GM18861 (cell line): Measurements from ENCODE around the gene THSD7B.

Experiments
- ATAC-seq: cut with Tn5 transposase; IDR thresholded peaks from one replicate; pipeline ENCODE4 v1.9.1; 2021; ENCODE audit not compliant: unreplicated experiment

The THSD7B gene

DNA sequence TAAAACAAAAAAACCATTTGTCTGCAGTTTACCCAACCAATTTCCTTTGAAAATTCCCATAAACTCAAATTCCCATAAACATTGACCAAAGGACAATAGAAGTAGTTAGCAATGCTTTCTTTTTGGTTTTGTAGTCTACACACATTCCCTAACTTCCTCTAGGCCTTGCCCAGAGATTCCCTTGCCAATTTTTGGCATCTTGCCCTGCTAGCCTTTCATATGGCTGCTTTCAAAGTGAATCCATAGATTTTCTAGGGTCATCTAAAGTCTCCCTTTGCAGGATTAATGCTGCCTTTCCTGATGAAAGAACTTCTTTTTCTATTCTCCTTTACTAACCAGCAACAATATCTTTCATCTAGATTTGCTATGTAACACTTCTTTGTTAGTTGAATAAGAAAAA, 33.4 kb downstream of the THSD7B start:
- no peak for ATAC-seq

DNA sequence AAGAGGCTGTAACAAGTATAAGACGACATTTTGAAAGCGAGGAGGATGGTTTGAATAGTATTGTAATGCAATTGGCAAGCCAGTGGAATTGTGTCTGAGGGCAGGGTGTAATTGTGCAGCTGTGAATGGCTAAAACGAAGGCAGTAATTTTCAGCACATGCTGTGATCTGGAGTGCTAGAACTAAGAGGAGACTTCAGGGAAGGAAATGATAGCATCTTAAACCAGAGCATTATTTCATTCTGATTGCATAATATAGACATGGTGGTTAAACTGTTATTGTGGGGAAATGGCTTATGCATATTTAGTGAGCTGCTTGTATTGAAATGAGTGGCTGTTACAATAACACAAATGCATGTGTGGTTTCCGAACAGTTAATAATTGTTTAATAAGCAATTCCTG, 36.3 kb downstream of the THSD7B start:
- ATAC-seq: no peak

DNA sequence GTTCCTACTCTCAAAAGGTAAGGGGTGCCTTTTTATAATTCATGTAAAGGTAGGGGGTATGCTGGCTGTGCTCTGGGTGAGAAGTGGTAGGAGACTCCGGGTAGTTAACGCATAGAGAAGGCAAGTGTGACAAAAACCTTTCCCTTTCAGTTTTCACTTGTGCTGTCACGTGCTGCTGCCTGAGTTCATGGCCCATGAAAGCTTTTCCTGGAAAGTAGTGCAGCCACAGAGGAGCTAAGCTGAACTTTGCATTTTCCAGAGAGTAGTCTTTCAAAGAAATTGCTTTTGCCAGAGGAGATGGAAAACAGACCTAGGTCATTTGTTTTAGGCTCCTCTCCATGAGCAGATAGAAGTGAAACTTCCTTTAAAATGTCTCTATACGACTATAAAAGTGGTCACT, 44.7 kb downstream of the THSD7B start:
- ATAC-seq: no peak

DNA sequence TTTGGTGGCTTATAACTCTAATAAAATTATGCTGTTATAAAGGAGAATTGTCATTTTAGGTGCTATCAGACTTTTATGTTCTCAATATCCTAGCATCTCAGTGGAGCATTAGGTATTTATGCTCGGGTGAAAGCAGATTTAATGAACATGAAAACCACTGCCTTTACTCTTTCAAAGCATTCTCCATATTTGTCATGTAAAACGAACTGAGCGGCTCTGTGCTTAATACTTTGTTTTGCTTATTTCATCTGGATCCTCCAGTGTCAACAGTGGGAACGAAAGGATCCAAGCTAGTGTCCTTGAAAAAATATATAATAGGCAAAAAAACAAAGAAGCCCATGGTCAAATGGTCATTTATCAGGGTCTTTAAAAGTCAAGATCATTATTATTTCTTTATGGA, 53.5 kb downstream of the THSD7B start:
- ATAC-seq: no peak

DNA sequence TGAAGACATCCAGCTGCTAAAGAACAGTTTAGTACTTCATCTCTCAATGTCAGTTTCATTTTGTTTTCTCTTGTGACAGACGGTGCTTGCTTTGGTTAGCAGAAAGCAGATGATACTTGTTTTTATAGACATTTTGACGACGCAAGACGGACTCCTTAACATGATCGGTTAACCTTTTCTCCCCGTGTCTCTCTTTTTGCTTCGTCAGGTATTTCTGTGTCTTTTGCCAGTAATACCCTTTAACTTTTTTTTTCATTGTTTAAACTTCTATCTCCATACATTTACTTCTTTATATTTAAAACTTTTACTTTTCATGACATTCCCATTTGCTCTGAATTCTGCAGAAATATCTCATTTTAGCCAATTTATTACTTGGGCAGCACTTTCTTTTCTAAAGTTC, 57.9 kb downstream of the THSD7B start:
- ATAC-seq: no peak

DNA sequence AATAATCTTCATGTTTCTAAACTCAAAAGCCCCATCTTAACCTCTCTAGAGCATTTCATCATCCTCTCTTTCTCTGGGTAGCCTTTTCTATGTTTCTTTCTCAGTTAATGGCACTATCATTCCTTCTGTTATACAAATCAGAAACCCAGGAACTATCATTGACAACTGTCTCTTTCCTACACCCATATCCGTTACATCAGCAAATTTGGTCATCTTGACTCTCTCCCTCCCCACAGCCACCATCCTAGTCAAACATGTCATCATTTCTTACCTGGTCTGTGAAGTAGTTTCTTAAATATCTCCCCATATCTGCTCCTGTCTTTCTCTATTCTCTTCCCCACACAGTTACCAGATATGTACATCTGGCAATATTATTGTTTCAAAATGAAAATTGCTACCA, 62.8 kb downstream of the THSD7B start:
- no peak for ATAC-seq

DNA sequence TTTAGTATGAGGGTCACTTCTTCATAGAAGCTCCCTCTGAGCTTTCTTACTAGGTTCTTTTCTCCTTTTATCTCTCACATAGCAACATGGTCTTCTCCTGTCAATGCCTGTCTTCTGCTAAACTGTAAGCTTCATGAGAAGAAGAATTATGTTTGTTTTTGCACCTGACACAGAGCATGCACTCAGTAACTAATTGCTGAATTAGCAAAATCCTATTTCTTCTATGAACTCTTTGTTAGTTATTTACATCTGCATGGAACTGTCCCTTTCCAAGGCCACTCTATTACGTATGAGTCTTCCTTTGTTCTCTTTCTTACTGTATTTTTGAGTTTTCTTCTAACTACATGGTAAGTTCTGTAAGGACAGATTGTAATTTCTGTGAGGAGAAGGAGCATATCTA, 63.4 kb downstream of the THSD7B start:
- ATAC-seq: no peak

DNA sequence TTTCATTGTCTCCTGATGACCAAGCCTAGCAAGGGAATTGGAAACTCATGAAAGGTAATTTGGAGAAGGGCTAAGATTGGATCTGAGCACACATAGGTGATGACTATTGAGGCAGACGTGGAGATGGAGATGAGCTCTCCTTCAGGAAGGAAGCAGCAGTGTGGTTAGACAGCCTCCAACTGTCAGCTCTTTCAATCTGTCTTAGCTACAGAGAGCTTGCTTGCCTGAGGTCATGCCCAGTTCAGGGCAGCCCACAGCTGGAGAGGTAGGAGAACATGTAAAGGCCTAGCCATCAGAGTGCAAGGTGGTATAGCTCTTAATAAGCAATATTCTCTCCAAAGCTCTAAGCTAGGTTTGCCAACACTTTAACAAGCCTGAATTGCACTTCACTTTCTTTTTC, 79.2 kb downstream of the THSD7B start:
- no peak for ATAC-seq

DNA sequence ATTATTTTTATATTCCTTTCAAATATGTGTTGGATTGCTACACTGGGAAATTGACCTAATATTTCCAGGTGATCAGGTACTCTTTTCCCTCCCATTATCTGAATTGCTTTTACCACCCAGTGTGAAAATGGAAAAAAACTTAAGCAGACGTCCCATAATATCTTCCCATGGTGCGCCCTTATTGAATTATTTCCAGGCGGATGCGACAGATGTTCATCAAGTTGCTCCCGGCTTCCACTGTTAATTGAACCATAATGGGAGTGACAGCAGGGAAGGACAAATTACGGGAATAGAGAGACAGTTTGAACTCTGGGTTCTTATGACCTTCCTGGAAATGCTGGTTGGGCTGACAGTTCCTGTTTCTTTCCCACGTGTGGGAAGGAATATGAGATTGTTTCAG, 93.3 kb downstream of the THSD7B start:
- no peak for ATAC-seq

DNA sequence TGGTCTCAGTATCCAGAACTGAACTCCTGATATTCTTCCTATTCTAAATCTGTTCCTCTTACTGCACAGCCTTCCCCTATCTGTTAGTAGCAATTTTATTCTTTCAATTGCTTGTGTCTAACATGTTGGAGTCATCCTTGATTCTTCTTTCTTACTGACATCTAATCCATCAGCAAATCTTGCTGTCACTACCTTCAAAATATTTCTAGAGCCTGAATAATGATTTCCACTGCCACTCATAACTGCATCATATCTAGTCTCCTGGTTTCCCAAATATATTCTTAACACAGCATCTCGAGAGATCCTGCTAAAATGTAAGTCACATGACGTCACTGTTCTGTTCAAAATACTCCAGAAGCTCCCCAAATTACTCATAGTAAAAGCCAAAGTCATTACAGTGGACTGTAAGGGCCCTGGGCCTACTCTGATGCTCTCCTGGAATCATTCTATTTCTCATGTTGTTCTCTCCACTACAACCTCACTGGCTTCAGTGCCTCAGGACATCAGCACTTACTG, 95.2 kb downstream of the THSD7B start:
- no peak for ATAC-seq

DNA sequence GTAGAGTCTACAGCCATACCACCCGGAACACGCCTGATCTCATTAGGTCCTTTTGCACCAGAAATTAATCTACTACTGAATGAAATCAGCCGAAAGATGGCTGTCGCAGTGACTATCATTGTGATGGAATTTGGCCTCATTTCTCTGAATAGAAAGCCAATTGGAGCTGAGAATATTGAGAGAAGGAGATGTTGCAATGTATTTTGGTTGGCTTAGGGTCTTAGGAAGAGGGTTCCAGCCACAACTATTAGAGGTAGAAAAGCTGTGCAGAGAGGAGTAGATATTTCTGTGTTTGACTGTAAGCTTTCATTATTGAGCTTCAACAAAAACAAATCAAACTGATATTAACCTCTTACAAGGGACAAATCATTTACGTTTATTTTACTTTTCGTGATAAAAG, 98.1 kb downstream of the THSD7B start:
- no peak for ATAC-seq

DNA sequence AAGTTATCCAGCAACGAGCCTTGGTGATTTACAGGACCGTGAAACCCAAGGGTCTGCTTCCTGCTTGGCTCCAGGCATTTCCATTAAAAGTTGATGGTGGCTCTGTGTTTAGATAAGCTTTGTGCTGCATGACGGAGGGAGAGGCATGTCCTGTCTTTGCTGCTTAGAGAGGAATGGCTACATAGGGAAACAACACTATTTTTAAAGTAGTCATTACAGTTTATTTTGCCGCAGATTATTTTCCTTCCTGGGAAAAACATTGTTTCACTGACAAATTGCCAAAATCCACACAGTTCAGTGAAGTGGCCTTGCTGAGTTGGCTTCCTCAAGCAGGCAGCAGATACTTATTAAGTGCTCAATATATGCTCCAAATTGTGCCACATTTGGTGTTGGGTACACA, 98.5 kb downstream of the THSD7B start:
- ATAC-seq: no peak

DNA sequence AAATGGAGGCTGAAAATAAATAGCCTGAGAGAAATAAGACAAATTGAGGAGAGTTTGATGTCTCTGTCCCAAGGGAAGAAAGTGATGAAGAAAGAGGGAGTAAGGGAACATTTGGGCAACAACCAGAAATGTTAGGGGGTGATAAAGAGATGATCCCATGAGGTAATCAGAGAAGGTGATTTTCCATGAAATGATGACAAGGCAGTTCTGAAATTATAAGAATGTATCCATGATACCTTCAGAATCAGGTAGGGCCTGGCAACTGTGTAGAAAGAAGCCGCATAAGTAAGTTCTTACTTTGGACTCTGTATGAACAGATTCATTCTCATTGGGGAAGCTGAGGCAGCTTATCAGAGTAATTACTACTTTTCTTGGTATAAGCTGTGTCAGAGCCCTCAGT, 106.1 kb downstream of the THSD7B start:
- no peak for ATAC-seq

DNA sequence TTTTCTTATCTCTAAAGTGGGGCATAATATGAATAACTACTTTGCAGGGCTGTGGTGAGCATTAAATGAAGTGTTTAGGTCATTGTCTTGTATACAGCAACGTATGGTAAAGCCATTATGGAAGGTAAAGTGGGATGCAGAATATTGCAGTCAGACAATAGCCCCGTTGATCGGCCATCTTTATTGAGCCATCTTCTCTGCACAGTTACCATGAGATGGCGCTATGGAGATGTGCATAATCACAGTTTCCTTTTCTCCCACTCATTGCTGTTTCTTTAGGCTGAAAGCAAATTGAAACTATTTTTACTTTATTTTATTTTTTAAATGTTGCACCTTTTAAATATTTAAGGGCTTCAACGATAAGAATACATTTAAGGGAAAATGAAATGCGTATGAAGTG, 108.9 kb downstream of the THSD7B start:
- ATAC-seq: no peak

DNA sequence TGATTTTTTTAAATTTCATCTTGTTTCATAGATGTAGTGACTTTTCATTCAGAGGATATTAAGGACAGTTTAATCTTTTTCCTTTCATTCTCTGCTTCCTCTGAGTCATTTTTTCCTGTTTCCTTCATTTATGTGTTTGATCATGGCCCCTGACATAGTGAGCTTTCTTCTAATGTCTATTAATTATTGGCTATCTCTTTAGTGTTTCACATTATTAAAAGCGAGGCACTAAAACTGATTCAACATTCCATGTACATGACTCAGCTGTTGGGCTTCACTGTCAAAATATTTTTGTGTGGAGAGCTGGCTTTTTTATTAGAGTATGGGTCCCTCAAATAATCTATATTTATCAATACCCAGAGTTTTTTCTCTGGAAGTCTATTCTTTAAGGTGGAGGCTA, 125.8 kb downstream of the THSD7B start:
- ATAC-seq: no peak

DNA sequence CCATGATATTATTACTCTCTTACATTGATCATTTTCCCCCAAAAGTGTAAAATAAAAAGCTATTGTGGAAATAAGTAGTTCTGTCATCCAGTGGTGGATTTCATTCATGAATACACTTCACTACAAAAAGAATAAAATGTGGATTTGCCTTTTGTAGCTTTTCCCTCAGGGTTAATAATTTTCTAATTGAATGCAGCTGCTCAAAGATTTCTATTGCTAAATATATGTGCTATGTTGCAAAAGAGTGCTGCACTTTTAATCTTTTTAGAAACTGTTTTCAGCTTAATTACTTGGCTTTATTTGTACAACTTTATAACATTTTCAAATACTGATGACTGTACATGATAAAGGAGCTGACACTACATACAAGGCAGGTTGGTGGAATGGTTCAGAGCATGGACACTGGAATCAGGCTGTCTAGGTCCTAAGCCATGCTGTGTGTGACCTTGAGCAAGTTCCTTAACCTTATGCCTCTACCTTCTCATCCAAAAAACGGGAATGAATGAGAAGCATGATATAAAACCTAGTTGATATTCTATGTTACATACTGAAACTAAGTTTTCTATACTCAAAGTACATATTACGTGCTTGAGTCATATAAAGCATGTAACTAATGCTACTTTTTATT, 128.8 kb downstream of the THSD7B start:
- ATAC-seq: no peak

DNA sequence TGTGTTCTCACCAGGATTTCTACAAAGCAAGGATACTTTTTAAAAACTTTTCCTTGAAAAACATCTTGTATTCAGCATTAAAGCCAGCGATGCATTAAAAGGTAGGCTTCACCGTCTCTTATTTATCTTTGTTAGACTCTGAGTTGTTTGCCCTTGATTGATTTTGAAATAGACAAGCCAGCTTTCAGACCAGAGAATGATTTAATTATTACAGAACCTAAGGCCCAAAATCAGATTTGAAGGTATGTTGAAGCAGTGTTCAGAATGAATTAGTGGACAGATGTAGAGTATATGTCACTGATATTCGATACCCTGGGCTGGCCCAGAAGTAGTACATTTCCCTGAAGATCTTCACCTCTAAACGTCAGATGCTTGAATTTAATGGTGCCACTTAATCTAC, 136.4 kb downstream of the THSD7B start:
- ATAC-seq: no peak

DNA sequence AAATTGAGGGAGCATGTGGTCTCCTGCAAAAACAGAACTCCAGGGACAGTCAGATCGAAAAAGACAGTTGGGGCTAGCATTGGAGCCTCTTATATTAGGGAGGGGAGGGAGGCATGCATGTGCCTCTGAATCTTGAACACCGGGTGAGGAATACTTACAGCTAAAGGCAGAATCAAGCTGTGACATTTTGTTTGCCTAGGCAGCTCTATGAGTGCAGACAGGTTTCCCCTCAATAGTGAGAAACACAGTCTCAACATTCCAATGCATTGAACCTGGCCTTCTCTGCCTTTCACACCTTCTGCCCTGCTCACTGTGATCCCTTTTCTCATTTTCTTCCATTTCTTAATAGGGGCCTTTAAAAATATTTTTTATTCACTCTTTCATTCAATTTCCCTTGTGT, 140.4 kb downstream of the THSD7B start:
- ATAC-seq: no peak

DNA sequence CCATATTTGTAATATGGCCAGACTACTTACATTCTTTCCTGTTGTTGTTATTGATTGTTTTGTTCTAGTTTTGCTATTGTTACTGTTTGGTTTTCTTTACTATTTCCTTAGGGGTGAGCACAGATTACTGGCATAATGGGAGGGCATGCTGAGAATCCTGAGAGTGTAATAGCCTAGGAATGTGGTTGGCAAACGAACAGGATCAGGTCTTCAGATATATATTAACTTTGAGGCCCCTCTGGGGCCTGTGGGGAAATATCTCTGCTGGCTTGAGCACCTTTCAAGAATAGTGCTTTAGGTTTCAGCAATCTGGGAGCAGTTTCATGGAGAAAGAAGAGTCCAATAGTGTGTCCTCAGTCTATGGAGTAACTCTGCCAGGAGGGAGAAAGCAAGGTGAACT, 144.4 kb downstream of the THSD7B start:
- ATAC-seq: no peak

DNA sequence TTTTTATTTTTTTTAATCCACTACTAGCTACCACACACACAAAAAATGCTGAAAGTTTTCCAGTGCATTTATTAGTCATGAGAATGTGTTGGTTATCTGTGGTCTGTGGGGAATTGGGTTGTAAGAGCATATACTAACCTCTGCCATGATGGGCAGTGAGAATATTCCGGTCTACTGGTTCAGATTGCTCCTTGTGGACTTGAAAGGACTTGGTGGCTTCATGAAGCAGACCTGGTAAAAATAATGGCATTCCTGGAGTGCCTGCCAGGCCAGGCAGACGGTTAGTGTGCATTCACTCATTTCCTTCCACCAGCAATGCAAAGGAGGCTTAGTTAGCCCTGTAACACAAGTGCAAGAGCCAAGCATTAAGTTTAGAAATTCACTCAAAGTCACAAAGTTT, 150.8 kb downstream of the THSD7B start:
- ATAC-seq: no peak

DNA sequence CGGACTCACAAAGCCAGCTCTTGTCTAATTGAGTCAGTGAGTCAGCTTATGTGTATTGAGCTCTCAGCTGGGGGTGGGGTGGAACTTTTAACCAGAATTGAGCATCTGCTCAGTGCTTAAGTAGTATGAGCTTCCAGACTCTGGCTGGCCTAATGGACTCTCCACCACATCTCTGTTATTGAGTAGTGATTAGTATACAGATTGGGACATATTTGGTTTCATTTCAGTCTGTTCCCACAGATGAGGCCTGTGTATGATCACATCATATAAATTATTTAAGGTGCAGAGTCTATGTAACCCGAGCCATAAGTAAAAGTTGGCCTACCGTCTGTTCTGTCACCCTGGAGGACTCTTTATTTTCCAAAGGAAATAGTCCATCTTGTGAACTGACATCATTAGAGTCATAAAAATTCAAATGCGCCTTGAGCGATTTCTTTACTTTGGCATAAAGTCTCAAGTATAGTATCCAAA, 152.1 kb downstream of the THSD7B start:
- no peak for ATAC-seq

DNA sequence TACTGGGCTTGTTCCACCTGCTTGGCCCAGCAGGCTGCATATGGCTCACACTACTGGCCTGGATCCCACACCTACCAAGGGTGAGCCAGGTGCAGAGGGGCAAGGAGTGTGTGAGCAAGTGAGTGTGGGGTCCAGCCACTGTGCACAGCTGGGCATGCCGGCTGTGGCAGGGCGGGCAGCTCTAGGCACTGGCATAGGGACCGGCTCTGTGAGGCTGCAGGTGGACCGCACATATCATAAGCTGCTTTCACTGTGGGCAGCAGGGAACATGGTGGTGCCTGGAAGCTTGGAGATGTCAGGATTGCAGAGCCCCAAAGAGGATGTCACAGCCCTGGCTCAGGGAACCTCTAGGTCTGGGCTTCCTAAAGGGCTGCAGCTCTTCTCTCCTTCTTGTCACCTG, 154.3 kb downstream of the THSD7B start:
- no peak for ATAC-seq

DNA sequence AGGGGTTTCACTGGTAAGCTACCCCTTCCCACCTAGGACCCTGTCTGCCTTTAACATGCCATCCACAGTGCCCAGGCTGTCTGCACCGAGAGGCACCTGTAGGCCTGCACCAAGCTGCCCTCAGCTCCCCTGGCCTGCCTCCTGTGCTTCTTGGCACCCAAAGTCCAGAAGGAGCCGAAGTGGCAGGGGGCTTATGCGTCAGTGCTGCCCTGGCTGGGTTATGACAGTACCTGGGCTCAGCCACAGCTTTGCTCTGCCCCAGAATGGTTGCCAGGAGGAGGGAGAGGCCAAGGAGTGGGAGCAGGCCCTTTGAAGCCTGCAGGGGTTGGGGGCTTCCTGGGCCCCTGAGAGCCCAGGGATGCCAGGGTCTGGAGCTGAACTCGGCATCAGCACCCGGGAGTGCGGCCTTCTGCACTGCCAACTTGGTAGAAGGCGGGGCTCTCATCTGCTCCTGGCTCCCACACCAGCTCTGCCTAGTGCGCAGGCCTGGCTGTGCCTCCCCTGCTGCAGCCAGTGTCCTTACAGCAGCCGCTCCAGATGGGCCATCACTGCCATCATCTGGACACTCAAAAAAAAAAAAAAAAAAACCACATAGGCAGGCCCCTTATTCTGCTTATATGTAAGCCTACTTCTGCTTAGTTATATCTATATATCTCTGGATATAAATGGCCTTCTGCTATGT, 155.4 kb downstream of the THSD7B start:
- no peak for ATAC-seq
